ENCODE measurements around the gene TXNRD1. TPM values are rescaled to one million over a fixed set of nuclear protein-coding genes. Genes with fewer than 3 reads are reported as not detected.

TXNRD1 gene
- total RNA-seq, 2 experiments from 2014 or later, result 80.9 to 82.7 TPM

- ChIA-PET POLR2A (no interaction called here), CTCF (interaction anchor here (0.6 to 1.0 kb wide), 5 partner anchors 13 to 733 kb away, joined by 3 to 4 read pairs (median 3); no protein-coding TSS in a partner anchor)
- Mint-ChIP-seq H3K4me3 (no peak overlapping the region), H3K36me3 (ENCODE audit: low read depth) (no peaks in the 10 kb centered on the region), H3K27me3 (no peaks in the 10 kb centered on the region), H3K4me1 (peaks cover 7% of the 10 kb centered on the region), H3K9me3 (peaks cover 2% of the 10 kb centered on the region), H3K27ac (no peak overlapping the region)
- DNase-seq, result peak; percentile 82
Observed at GRCh38 chr12:104358353-104359003, 142.9 kb downstream of the TXNRD1 start.

GRCh38 chr12:104359216-104359615, 143.6 kb downstream of the TXNRD1 start:
- Mint-ChIP-seq H3K4me1 (peaks cover 7% of the 10 kb centered on the region), H3K9me3 (peaks cover 2% of the 10 kb centered on the region), H3K27me3 (no peaks in the 10 kb centered on the region), H3K36me3 (ENCODE audit: low read depth) (no peaks in the 10 kb centered on the region), H3K4me3 (no peak overlapping the region), H3K27ac (no peak overlapping the region)
- DNase-seq, result no peak
- ChIA-PET POLR2A (no interaction called here), CTCF (interaction anchor here (0.6 to 0.9 kb wide), 3 partner anchors 13 to 157 kb away, joined by 3 to 4 read pairs (median 3); no protein-coding TSS in a partner anchor)

GRCh38 chr12:104360157-104360556, 144.6 kb downstream of the TXNRD1 start:
- DNase-seq, result no peak
- POLR2A ChIA-PET, result no interaction called here

DNA sequence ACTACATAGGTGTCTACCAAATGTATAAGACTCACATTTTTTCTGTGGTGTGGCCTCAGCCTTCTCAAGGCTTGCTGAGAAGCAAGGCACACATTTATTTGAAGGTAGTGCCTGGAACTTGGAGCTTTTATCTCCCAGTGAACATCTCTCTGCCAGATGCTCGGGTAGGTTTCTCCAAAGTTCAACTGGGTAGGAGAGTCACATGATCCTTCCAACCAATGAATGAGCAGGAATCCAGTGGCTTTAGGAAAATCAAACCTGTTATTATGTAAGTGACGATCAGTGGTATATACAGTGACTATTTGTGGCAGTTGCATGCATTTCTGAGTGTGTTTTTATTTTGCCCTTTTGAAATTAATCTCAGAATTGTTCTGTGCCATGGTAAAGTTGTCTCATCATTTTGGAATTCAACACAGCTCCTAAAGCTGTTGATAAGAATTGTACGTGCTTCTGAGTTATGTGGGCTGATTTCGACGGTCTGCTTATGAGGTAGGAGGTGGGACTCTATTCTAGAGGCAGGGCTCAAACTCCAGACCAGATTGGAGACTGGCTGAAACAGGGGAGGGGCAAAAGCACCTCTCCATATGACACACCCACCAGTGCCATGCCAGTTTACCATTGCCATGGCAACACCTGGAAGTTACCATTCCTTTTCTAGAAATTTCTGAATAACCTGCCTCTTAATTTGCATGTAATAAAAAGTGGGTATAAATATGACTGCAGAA, 145.6 kb downstream of the TXNRD1 start:
- no peaks in the 10 kb centered on the region for H3K27me3 Mint-ChIP-seq
- peaks cover 2% of the 10 kb centered on the region for H3K9me3 Mint-ChIP-seq
- no peak overlapping the region for H3K27ac Mint-ChIP-seq
- H3K4me3 Mint-ChIP-seq, result no peak overlapping the region
- peaks cover 7% of the 10 kb centered on the region for H3K4me1 Mint-ChIP-seq
- CTCF ChIA-PET, result interaction anchor here (0.6 kb wide), 1 partner anchor 9 kb away, joined by 5 read pairs; no protein-coding TSS in a partner anchor
- no peaks in the 10 kb centered on the region for H3K36me3 Mint-ChIP-seq (ENCODE audit: low read depth)
- POLR2A ChIA-PET, result no interaction called here
- DNase-seq, result no peak

More at GRCh38 chr12:104360157-104360556, 144.6 kb downstream of the TXNRD1 start:
- H3K27ac Mint-ChIP-seq, result no peak overlapping the region
- H3K4me1 Mint-ChIP-seq, result peaks cover 7% of the 10 kb centered on the region
- peaks cover 2% of the 10 kb centered on the region for H3K9me3 Mint-ChIP-seq
- no peak overlapping the region for H3K4me3 Mint-ChIP-seq
- H3K27me3 Mint-ChIP-seq, result no peaks in the 10 kb centered on the region
- H3K36me3 Mint-ChIP-seq (ENCODE audit: low read depth), result no peaks in the 10 kb centered on the region
- CTCF ChIA-PET, result no interaction called here

DNA sequence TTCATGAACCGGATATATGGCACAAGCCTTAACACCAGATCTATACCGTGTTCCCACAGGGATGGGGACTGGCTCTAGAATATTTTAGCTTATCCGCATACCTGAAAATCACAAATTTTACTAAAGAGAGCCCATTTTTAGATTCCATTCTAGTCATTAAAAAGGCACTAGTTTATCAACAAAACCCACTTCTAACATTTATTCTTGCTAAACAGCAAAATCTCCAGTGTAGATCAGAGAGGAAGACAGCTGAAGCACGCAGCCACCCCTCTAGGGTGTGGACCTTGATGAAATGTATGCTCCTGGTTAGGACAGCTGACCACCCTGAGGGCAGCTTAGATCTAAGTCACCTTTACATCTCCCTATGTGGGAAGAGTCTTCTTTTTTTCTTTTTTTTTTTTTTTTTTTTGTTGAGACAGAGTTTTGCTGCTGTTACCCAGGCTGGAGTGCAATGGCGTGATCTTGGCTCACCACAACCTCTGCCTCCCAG, 150.4 kb downstream of the TXNRD1 start:
- DNase-seq, result no peak
- H3K27me3 Mint-ChIP-seq, result no peaks in the 10 kb centered on the region
- H3K4me1 Mint-ChIP-seq, result peaks cover 2% of the 10 kb centered on the region
- H3K4me3 Mint-ChIP-seq, result no peak overlapping the region
- CTCF ChIA-PET, result interaction anchor here (0.6 to 1.5 kb wide), 2 partner anchors 30 to 492 kb away, joined by 3 read pairs; no protein-coding TSS in a partner anchor
- no peak overlapping the region for H3K27ac Mint-ChIP-seq
- H3K9me3 Mint-ChIP-seq, result peaks cover 9% of the 10 kb centered on the region
- POLR2A ChIA-PET, result interaction anchor here (0.6 kb wide), 2 partner anchors 26 to 401 kb away, joined by 3 to 5 read pairs; no protein-coding TSS in a partner anchor
- H3K36me3 Mint-ChIP-seq (ENCODE audit: low read depth), result peaks cover 2% of the 10 kb centered on the region

DNA sequence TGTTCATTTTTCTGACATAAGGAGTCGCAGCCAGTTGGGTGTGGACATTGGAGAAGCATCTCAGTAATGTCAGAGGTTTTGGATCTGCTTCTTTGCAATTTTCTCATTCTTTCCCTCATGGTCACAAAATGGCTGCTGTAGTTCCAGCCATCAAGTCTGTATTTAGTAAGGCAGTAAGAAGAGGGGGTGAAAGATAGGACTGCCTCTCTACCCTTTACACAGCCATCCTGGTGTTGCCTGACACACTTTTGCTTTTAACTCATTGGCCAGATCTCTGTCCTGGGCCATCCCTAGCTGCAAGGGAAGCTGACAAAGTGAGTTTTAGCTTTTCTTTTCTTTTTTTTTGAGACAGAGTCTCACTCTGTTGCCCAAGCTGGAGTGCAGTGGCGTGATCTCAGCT, 154.1 kb downstream of the TXNRD1 start:
- no peak overlapping the region for H3K4me3 Mint-ChIP-seq
- no peak overlapping the region for H3K27ac Mint-ChIP-seq
- peaks cover 16% of the 10 kb centered on the region for H3K4me1 Mint-ChIP-seq
- no peaks in the 10 kb centered on the region for H3K27me3 Mint-ChIP-seq
- peaks cover 2% of the 10 kb centered on the region for H3K36me3 Mint-ChIP-seq (ENCODE audit: low read depth)
- peaks cover 9% of the 10 kb centered on the region for H3K9me3 Mint-ChIP-seq
- CTCF ChIA-PET, result interaction anchor here (0.6 to 1.5 kb wide), 2 partner anchors 9 to 10 kb away, joined by 4 to 5 read pairs; no protein-coding TSS in a partner anchor
- DNase-seq, result no peak
- POLR2A ChIA-PET, result no interaction called here

GRCh38 chr12:104371043-104371870, 155.7 kb downstream of the TXNRD1 start:
- DNase-seq, result no peak
- Mint-ChIP-seq H3K27me3 (no peaks in the 10 kb centered on the region), H3K36me3 (ENCODE audit: low read depth) (peaks cover 2% of the 10 kb centered on the region), H3K27ac (no peak overlapping the region), H3K4me1 (peaks cover 16% of the 10 kb centered on the region), H3K4me3 (no peak overlapping the region), H3K9me3 (peaks cover 9% of the 10 kb centered on the region)
- POLR2A ChIA-PET, result no interaction called here
- CTCF ChIA-PET, result interaction anchor here (1.3 to 3.8 kb wide), 3 partner anchors 8 to 12 kb away, joined by 3 to 27 read pairs (median 4); no protein-coding TSS in a partner anchor

DNA sequence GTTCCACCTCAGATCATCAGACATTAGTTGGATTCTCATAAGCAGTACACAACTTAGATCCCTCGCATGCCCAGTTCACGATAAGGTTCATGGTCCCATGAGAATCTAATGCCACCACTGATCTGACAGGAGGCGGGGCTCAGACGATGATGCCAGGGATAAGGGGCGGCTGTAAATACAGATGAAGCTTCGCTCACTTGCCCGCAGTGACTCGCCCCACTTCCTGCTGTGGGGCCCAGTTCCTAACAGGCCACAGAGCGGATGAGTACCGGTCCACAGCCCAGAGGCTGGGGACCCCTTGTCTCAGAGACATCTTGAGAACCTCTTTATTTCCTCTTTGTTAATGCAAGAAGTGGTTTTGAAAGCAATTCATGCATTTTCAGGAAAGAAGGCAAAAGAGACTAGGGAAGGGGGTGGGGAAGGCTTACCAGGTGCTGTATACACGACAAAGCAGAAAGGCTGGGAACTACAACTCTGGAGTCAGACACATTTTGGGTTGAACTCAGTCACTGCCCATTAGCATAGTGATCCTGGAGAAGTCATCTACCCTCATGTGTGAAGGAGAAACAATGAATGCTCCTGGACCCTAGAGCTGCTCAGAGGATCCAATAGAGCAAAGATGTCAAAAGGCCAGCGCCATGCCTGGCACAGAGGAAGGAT, 156.6 kb downstream of the TXNRD1 start:
- peaks cover 16% of the 10 kb centered on the region for H3K4me1 Mint-ChIP-seq
- ChIA-PET CTCF (interaction anchor here (1.3 to 3.8 kb wide), 4 partner anchors 9 to 681 kb away, joined by 3 to 27 read pairs (median 4); no protein-coding TSS in a partner anchor), POLR2A (no interaction called here)
- H3K27me3 Mint-ChIP-seq, result no peaks in the 10 kb centered on the region
- H3K9me3 Mint-ChIP-seq, result peaks cover 9% of the 10 kb centered on the region
- no peak overlapping the region for H3K4me3 Mint-ChIP-seq
- peak overlapping the region; percentile 5 for H3K27ac Mint-ChIP-seq
- H3K36me3 Mint-ChIP-seq (ENCODE audit: low read depth), result peaks cover 2% of the 10 kb centered on the region
- peak; percentile 48 for DNase-seq

- peak overlapping the region; percentile 27 for H3K27ac Mint-ChIP-seq
- DNase-seq, result no peak
- no peaks in the 10 kb centered on the region for H3K27me3 Mint-ChIP-seq
- H3K9me3 Mint-ChIP-seq, result peaks cover 9% of the 10 kb centered on the region
- POLR2A ChIA-PET, result interaction anchor here (0.6 kb wide), 1 partner anchor 1798 kb away, joined by 4 read pairs; no protein-coding TSS in a partner anchor
- CTCF ChIA-PET, result interaction anchor here (1.3 to 3.8 kb wide), 5 partner anchors 9 to 680 kb away, joined by 3 to 27 read pairs (median 4); no protein-coding TSS in a partner anchor
- no peak overlapping the region for H3K4me3 Mint-ChIP-seq
- H3K36me3 Mint-ChIP-seq (ENCODE audit: low read depth), result peaks cover 2% of the 10 kb centered on the region
- peaks cover 16% of the 10 kb centered on the region for H3K4me1 Mint-ChIP-seq
Observed at GRCh38 chr12:104372721-104373335, 157.2 kb downstream of the TXNRD1 start.

DNA sequence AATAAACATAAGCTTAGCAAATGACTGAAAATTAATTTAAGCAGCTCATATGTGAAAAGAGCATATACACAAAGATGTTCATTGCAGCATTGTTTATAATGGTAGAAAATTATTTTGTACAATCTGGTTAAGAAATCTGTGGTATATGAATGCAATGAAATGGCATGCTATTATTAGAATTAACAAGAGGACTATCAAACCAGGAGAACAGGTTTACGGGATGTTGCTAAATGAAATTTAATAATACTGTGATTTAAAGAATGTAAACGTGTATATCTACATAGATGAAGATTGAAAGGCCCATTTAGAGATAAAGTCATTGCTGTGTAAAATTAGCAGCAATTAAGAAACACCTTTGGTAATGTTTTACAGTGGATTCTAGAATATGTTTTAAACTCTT, 158.5 kb downstream of the TXNRD1 start:
- Mint-ChIP-seq H3K27ac (no peak overlapping the region), H3K36me3 (ENCODE audit: low read depth) (peaks cover 2% of the 10 kb centered on the region), H3K4me3 (no peak overlapping the region), H3K9me3 (peaks cover 9% of the 10 kb centered on the region), H3K27me3 (peaks cover 2% of the 10 kb centered on the region), H3K4me1 (peaks cover 16% of the 10 kb centered on the region)
- DNase-seq, result no peak
- CTCF ChIA-PET, result interaction anchor here (1.6 to 3.8 kb wide), 3 partner anchors 8 to 679 kb away, joined by 4 to 27 read pairs (median 4); no protein-coding TSS in a partner anchor
- POLR2A ChIA-PET, result no interaction called here

DNA sequence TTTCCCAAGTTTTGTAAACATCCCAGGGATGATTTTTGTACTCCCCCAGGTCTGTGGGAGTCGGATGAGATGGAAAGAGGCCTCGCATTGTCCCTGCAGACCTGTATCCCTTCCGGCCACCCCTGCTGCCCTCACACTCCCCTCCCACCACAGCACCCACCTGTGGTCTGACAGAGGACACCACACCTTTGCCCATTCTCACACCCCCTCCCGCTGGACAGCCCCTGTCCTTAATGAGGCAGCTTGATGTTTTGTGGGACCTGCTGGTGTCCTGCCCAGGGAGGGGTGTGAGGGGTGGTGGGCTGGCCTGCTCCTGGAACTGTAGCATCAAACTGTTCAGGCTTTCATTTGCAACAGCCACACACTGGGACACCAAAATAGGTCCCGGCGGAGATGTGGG, 159.2 kb downstream of the TXNRD1 start:
- POLR2A ChIA-PET, result no interaction called here
- Mint-ChIP-seq H3K27ac (no peak overlapping the region), H3K36me3 (ENCODE audit: low read depth) (no peaks in the 10 kb centered on the region), H3K4me3 (no peak overlapping the region), H3K27me3 (peaks cover 2% of the 10 kb centered on the region), H3K9me3 (peaks cover 3% of the 10 kb centered on the region), H3K4me1 (peaks cover 16% of the 10 kb centered on the region)
- CTCF ChIA-PET, result no interaction called here
- DNase-seq, result no peak

All from activated CD4-positive, alpha-beta T cell treated with anti-CD3 and anti-CD28 coated beads, Interleukin-2, amount 10 ng/mL, durations not matched to agents 7 days and 5 days (primary cell).